ENCODE measurements around the gene PTTG1. TPM values are rescaled to one million over a fixed set of nuclear protein-coding genes. Genes with fewer than 3 reads are reported as not detected.

The PTTG1 gene
- total RNA-seq, 1 experiment from 2014 or later, result 183 TPM

DNA sequence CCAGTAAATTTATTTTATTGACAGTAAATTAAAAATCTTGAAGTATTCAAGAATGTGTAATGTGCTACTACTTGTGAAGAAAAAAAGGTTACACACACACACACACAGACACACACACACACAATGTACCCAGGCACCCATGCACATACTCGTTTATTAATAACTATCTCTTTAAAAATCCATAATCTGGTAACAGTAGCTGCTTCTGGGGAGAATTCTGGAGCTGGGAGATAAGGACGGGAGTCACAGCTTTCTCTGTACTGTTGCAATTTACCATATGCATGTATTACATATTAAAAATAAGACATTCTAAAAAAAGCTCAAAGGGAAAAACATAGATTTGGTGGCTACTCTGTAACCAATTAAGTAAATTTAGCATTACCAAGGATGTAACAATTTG lies 43.3 kb upstream of the PTTG1 start:
- intact Hi-C loops (cut with micrococcal nuclease), result no loop called here
- H2AFZ ChIP-seq (ENCODE audit: low read depth, low read length, poor library complexity, severe bottlenecking), result no peak overlapping the region

DNA sequence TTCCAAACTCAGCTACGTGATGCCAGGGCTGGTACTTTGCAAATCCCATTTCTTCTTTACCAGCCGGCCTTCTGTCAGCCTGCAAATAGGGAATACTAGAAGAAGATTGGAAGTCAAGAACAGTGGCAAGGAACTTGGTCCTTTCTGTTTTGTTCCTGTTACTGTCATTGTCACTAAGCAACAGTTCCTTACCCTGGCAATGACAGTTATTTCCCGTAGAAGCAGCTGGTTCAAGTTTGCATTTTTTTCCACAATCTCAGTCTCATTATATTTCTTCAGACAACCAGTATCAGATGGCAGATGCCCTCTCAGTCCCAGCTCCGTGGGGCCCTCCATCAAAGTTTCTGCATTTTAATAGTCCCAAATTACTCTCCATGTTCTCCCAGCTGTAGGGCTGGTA lies 42.1 kb upstream of the PTTG1 start:
- H3K9ac ChIP-seq (ENCODE audit: low read length), result no peak overlapping the region
- intact Hi-C loops (cut with micrococcal nuclease), result no loop called here
- no peaks in the 10 kb centered on the region for H3K79me2 ChIP-seq (ENCODE audit: insufficient read depth, low read length)
- no TSS peak for BruUV-seq (replicated peaks)
- no peaks in the 10 kb centered on the region for H4K20me1 ChIP-seq (ENCODE audit: insufficient read depth)
- ChIA-PET CTCF (interaction anchor here (1.0 kb wide), 1 partner anchor 357 kb away, joined by 3 read pairs; no protein-coding TSS in a partner anchor), POLR2A (no interaction called here), RAD21 (ENCODE audit: low non-redundant PET in 1 of 2, low total read pairs in 2 of 2, uncharacterized antibody in 2 of 2, unreplicated experiment in 2 of 2) (no interaction called here)
- no peaks in the 10 kb centered on the region for H3K4me1 ChIP-seq (ENCODE audit: control insufficient read depth in 1 of 2, insufficient read depth in 2 of 2, low read length in 2 of 2)
- peaks cover 27% of the 10 kb centered on the region for H3K27me3 ChIP-seq (ENCODE audit: insufficient read depth, low read length)
- no peaks in the 10 kb centered on the region for H3K9me2 ChIP-seq (ENCODE audit: insufficient read depth)
- no peak overlapping the region for H2AFZ ChIP-seq (ENCODE audit: low read depth, low read length, poor library complexity, severe bottlenecking)
- no peak overlapping the region for H3K4me3 ChIP-seq (replicated peaks in 1 of 2; ENCODE audit: low read depth in 1 of 2, low read length in 2 of 2)
- no peaks in the 10 kb centered on the region for H3K36me3 ChIP-seq (ENCODE audit: control insufficient read depth in 1 of 2, insufficient read depth in 2 of 2, low read length in 2 of 2)
- no peak overlapping the region for H3K27ac ChIP-seq (ENCODE audit: low read depth, low read length)
- no peaks in the 10 kb centered on the region for H3K9me3 ChIP-seq (ENCODE audit: control insufficient read depth in 1 of 2, insufficient read depth in 1 of 2, low read depth in 1 of 2, low read length in 2 of 2)
- no peak for DNase-seq (ENCODE audit: low read depth, low spot score)
- no peak for TF ChIP-seq SIN3A (IDR thresholded peaks at IDR 0.05; ENCODE audit: low read depth)
- TF ChIP-seq CBX3 (IDR thresholded peaks at IDR 0.05; ENCODE audit: low read depth), result no peak
- no peak for TF ChIP-seq FOSL1 (IDR thresholded peaks at IDR 0.05; ENCODE audit: low read depth)
- TF ChIP-seq ZNF274 (IDR thresholded peaks at IDR 0.05; ENCODE audit: low read depth, low read length), result no peak
- TF ChIP-seq ZFX (IDR thresholded peaks at IDR 0.05), result no peak
- TF ChIP-seq, protein P1, sequence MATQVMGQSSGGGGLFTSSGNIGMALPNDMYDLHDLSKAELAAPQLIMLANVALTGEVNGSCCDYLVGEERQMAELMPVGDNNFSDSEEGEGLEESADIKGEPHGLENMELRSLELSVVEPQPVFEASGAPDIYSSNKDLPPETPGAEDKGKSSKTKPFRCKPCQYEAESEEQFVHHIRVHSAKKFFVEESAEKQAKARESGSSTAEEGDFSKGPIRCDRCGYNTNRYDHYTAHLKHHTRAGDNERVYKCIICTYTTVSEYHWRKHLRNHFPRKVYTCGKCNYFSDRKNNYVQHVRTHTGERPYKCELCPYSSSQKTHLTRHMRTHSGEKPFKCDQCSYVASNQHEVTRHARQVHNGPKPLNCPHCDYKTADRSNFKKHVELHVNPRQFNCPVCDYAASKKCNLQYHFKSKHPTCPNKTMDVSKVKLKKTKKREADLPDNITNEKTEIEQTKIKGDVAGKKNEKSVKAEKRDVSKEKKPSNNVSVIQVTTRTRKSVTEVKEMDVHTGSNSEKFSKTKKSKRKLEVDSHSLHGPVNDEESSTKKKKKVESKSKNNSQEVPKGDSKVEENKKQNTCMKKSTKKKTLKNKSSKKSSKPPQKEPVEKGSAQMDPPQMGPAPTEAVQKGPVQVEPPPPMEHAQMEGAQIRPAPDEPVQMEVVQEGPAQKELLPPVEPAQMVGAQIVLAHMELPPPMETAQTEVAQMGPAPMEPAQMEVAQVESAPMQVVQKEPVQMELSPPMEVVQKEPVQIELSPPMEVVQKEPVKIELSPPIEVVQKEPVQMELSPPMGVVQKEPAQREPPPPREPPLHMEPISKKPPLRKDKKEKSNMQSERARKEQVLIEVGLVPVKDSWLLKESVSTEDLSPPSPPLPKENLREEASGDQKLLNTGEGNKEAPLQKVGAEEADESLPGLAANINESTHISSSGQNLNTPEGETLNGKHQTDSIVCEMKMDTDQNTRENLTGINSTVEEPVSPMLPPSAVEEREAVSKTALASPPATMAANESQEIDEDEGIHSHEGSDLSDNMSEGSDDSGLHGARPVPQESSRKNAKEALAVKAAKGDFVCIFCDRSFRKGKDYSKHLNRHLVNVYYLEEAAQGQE (IDR thresholded peaks at IDR 0.05; ENCODE audit: low read depth), result no peak
- no peak for TF ChIP-seq POLR2AphosphoS5 (IDR thresholded peaks at IDR 0.05; ENCODE audit: low read depth, low read length)
- TF ChIP-seq EZH2phosphoT487 (IDR thresholded peaks at IDR 0.05; ENCODE audit: borderline replicate concordance), result no peak
- no peak for TF ChIP-seq TCF7L2 (IDR thresholded peaks at IDR 0.05; ENCODE audit: borderline replicate concordance, extremely low read depth, insufficient read depth, insufficient read length)
- no peak for TF ChIP-seq ELF1 (IDR thresholded peaks at IDR 0.05; ENCODE audit: borderline replicate concordance, low read depth)
- no peak overlapping the region for H3K4me2 ChIP-seq (ENCODE audit: low read length)
- no peak for ATAC-seq

More for the DNA sequence above, 43.3 kb upstream of the PTTG1 start:
- ATAC-seq (no peak), DNase-seq (ENCODE audit: low read depth, low spot score) (no peak)
- TF ChIP-seq SRF (IDR thresholded peaks at IDR 0.05; ENCODE audit: low read depth) (no peak), SIN3A (IDR thresholded peaks at IDR 0.05; ENCODE audit: low read depth) (no peak), YY1 (IDR thresholded peaks at IDR 0.05; ENCODE audit: extremely low read depth, insufficient replicate concordance, low read depth, low read length) (no peak), SP1 (IDR thresholded peaks at IDR 0.05; ENCODE audit: low read depth) (no peak), POLR2AphosphoS5 (IDR thresholded peaks at IDR 0.05; ENCODE audit: low read depth, low read length) (no peak)
- RAD21 ChIA-PET (ENCODE audit: low non-redundant PET in 1 of 2, low total read pairs in 2 of 2, uncharacterized antibody in 2 of 2, unreplicated experiment in 2 of 2), result no interaction called here
- Histone ChIP-seq H3K9me2 (ENCODE audit: insufficient read depth) (no peaks in the 10 kb centered on the region), H3K79me2 (ENCODE audit: insufficient read depth, low read length) (no peaks in the 10 kb centered on the region), H3K9ac (ENCODE audit: low read length) (no peak overlapping the region), H3K27ac (ENCODE audit: low read depth, low read length) (no peak overlapping the region), H3K4me1 (ENCODE audit: control insufficient read depth in 1 of 2, insufficient read depth in 2 of 2, low read length in 2 of 2) (no peaks in the 10 kb centered on the region), H3K4me2 (ENCODE audit: low read length) (no peak overlapping the region), H3K4me3 (replicated peaks in 1 of 2; ENCODE audit: low read depth in 1 of 2, low read length in 2 of 2) (no peak overlapping the region), H3K9me3 (ENCODE audit: control insufficient read depth in 1 of 2, insufficient read depth in 1 of 2, low read depth in 1 of 2, low read length in 2 of 2) (no peaks in the 10 kb centered on the region), H4K20me1 (ENCODE audit: insufficient read depth) (no peaks in the 10 kb centered on the region), H3K36me3 (ENCODE audit: control insufficient read depth in 1 of 2, insufficient read depth in 2 of 2, low read length in 2 of 2) (no peaks in the 10 kb centered on the region), H3K27me3 (ENCODE audit: insufficient read depth, low read length) (peaks cover 31% of the 10 kb centered on the region)
- no TSS peak for BruUV-seq (replicated peaks)
- CTCF ChIA-PET, result interaction anchor here (1.7 kb wide), 1 partner anchor 13 kb away, joined by 6 read pairs; no protein-coding TSS in a partner anchor
- POLR2A ChIA-PET, result no interaction called here
